Loucy (cell line): Measurements from ENCODE around the gene LHPP.

Experiments used
- H2AFZ ChIP-seq: fragments of 200-600 bp; sonication (generic); 2 replicates; pipeline ENCODE4 v1.6.0; 2016; ENCODE audit warnings: antibody characterized with exemption, mild to moderate bottlenecking, low read length, moderate library complexity
- H3F3A ChIP-seq: fragments of 200-600 bp; 2 replicates; pipeline ENCODE4 v1.6.0; 2016; ENCODE audit warnings: antibody characterized with exemption, low read depth, mild to moderate bottlenecking
- H3K27me3 ChIP-seq: fragments of 200-600 bp; sonication (generic); 2 replicates; pipeline ENCODE4 v1.6.1; 2014; ENCODE audit warnings: low read length, mild to moderate bottlenecking; ENCODE audit not compliant: insufficient read depth, poor library complexity, severe bottlenecking
- H3K36me3 ChIP-seq: fragments of 200-600 bp; sonication (generic); 2 replicates; pipeline ENCODE4 v1.6.1; 2016; ENCODE audit warnings: low read length; ENCODE audit not compliant: insufficient read depth
- H3K4me1 ChIP-seq: fragments of 200-600 bp; sonication (generic); 2 replicates; pipeline ENCODE4 v1.5.1; 2014; ENCODE audit warnings: low read length, mild to moderate bottlenecking; ENCODE audit not compliant: insufficient read depth, poor library complexity, severe bottlenecking
- H3K4me2 ChIP-seq: fragments of 200-600 bp; sonication (generic); 2 replicates; pipeline ENCODE4 v1.6.0; 2014; ENCODE audit warnings: antibody characterized with exemption, low read length, low read depth, mild to moderate bottlenecking; ENCODE audit not compliant: poor library complexity, severe bottlenecking
- H3K4me3 ChIP-seq: fragments of 200-600 bp; sonication (generic); 2 replicates; pipeline ENCODE4 v1.5.1; 2014; ENCODE audit warnings: low read length, mild to moderate bottlenecking, mixed read lengths; ENCODE audit not compliant: poor library complexity, severe bottlenecking
- H3K79me2 ChIP-seq: fragments of 200-600 bp; sonication (generic); 2 replicates; pipeline ENCODE4 v1.6.1; 2014; ENCODE audit warnings: low read length; ENCODE audit not compliant: insufficient read depth
- H3K9ac ChIP-seq: fragments of 200-600 bp; sonication (generic); 2 replicates; pipeline ENCODE4 v1.6.0; 2014; ENCODE audit warnings: mild to moderate bottlenecking, low read depth, low read length, moderate library complexity; ENCODE audit not compliant: poor library complexity, severe bottlenecking
- H3K9me2 ChIP-seq: fragments of 200-600 bp; sonication (generic); replicated peaks from 2 replicates; pipeline ENCODE4 v1.6.1; 2016; ENCODE audit warnings: low read depth, low read length, mixed read lengths
- H3K9me3 ChIP-seq: fragments of 200-600 bp; sonication (generic); 2 replicates; pipeline ENCODE4 v1.6.1; 2014; ENCODE audit warnings: mild to moderate bottlenecking, antibody characterized with exemption, low read length, low read depth; ENCODE audit not compliant: insufficient read depth
- H4K20me1 ChIP-seq: fragments of 200-600 bp; sonication (generic); 2 replicates; pipeline ENCODE4 v1.6.0; 2014; ENCODE audit warnings: antibody characterized with exemption, low read length, mild to moderate bottlenecking; ENCODE audit not compliant: insufficient read depth, poor library complexity, severe bottlenecking
- CTCF ChIP-seq: fragments of 200-600 bp; sonication (generic); conservative IDR thresholded peaks from 2 replicates; pipeline ENCODE4 v1.5.1; 2014; ENCODE audit warnings: mild to moderate bottlenecking, antibody characterized with exemption, low read length
- EZH2phosphoT487 ChIP-seq: fragments of 200-600 bp; IDR thresholded peaks from 2 replicates; pipeline ENCODE4 v1.6.1; 2018; ENCODE audit warnings: antibody characterized with exemption, mild to moderate bottlenecking, moderate library complexity, borderline replicate concordance

LHPP gene

GRCh38 chr10:124598196-124598595 lies 136.6 kb downstream of the LHPP start:
- Histone ChIP-seq H2AFZ (no peak overlapping the region), H3K9me2 (no peaks in the 10 kb centered on the region), H3K4me1 (no peaks in the 10 kb centered on the region), H3K27me3 (no peaks in the 10 kb centered on the region), H3K36me3 (no peaks in the 10 kb centered on the region), H3F3A (no peaks in the 10 kb centered on the region), H3K79me2 (no peaks in the 10 kb centered on the region), H4K20me1 (no peaks in the 10 kb centered on the region), H3K4me2 (no peak overlapping the region), H3K4me3 (no peak overlapping the region), H3K9ac (no peak overlapping the region), H3K9me3 (no peaks in the 10 kb centered on the region)
- TF ChIP-seq CTCF (no peak), EZH2phosphoT487 (no peak)

- H3K4me3 ChIP-seq, result no peak overlapping the region
- TF ChIP-seq CTCF, result no peak
- no peak for TF ChIP-seq EZH2phosphoT487
- H3K4me1 ChIP-seq, result no peaks in the 10 kb centered on the region
- no peaks in the 10 kb centered on the region for H3K9me2 ChIP-seq
- no peaks in the 10 kb centered on the region for H3F3A ChIP-seq
- no peak overlapping the region for H3K4me2 ChIP-seq
- H4K20me1 ChIP-seq, result no peaks in the 10 kb centered on the region
- no peaks in the 10 kb centered on the region for H3K9me3 ChIP-seq
- no peaks in the 10 kb centered on the region for H3K79me2 ChIP-seq
- no peaks in the 10 kb centered on the region for H3K36me3 ChIP-seq
- no peak overlapping the region for H2AFZ ChIP-seq
- no peak overlapping the region for H3K9ac ChIP-seq
- H3K27me3 ChIP-seq, result no peaks in the 10 kb centered on the region
Measured at GRCh38 chr10:124598773-124599587, 137.4 kb downstream of the LHPP start.

DNA sequence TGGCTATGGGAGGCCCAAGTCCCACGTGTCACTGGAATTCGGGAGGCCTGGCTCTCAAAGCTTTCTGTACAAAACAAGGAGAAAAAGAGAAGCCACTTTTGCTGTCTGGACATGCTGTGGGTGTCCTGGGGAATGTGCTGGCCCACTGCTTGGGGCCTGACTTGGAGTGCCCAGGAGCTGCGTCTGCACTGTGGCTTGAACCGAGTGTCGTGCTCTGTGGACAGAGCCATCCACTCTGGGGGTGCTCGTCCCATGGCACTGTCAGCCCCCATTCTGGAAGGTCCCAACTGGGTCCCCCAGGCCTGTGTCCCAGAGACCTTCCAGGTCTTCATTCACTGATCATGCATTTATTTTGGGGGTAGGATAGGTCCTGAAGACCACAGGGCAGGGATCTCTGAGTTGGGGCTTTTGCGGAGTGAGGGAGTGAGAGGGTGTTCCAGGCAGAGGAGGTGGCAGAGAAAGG lies 138.0 kb downstream of the LHPP start:
- Histone ChIP-seq H3K4me2 (no peak overlapping the region), H4K20me1 (no peaks in the 10 kb centered on the region), H3K36me3 (no peaks in the 10 kb centered on the region), H3K9me2 (no peaks in the 10 kb centered on the region), H3K27me3 (no peaks in the 10 kb centered on the region), H3F3A (no peaks in the 10 kb centered on the region), H3K79me2 (no peaks in the 10 kb centered on the region), H3K4me3 (no peak overlapping the region), H2AFZ (no peak overlapping the region), H3K9ac (no peak overlapping the region), H3K9me3 (no peaks in the 10 kb centered on the region), H3K4me1 (no peaks in the 10 kb centered on the region)
- TF ChIP-seq EZH2phosphoT487 (no peak), CTCF (no peak)
